ENCODE results near the gene GPRIN1. TPM values are rescaled to one million over a fixed set of nuclear protein-coding genes. Genes with fewer than 3 reads are reported as not detected.

The GPRIN1 gene
- total RNA-seq, 4 donors from 2014 or later = 0.57 to 4.6 (median 2.2) TPM

DNA sequence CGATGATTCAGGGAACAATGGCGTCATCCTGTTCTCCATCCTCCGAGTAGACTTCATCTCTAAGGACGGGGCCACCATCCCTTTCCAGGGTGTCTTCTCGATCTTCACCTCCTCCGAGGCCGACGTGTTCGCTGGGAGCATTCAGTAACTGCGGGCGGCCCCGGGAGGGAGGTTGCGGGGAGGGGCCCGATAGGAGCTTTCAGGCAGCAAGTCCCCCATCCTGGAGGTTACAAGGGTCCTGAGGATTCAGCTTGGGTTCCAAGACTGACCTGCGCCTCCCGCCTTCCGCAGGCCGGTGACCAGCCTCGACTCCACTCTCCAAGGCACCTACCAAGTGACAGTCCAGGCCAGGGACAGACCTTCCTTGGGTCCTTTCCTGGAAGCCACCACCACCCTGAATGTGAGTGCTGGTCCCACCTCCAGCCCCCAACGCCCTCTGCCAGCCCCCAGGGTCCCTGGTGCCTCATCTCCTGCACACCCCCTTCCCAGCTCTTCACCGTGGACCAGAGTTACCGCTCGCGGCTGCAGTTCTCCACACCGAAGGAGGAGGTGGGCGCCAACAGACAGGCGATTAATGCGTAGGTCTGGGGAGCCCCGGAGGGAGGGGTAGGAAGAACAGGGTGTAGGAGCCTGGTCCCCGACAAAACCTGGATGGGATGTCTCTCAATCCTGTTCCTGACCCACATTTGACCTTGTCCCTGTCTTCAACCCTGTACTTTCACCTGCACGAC lies 20.8 kb downstream of the GPRIN1 start:
- no peak for DNase-seq
- Histone ChIP-seq H3K27ac (no peak overlapping the region), H3K36me3 (no peaks in the 10 kb centered on the region), H3K4me3 (no peak overlapping the region), H3K9me3 (peaks cover 0 to 20% (median 17%) of the 10 kb centered on the region in 3 donors), H3K27me3 (peaks cover 0 to 3% (median 0%) of the 10 kb centered on the region in 4 donors), H3K4me1 (no peaks in the 10 kb centered on the region)
- intact Hi-C loops (cut with DNase I) = no loop called here
- WGBS, 2 donors = 85 to 89% methylated on average over 15 to 23 of the region's 31 CpGs
- TF ChIP-seq, protein P1, sequence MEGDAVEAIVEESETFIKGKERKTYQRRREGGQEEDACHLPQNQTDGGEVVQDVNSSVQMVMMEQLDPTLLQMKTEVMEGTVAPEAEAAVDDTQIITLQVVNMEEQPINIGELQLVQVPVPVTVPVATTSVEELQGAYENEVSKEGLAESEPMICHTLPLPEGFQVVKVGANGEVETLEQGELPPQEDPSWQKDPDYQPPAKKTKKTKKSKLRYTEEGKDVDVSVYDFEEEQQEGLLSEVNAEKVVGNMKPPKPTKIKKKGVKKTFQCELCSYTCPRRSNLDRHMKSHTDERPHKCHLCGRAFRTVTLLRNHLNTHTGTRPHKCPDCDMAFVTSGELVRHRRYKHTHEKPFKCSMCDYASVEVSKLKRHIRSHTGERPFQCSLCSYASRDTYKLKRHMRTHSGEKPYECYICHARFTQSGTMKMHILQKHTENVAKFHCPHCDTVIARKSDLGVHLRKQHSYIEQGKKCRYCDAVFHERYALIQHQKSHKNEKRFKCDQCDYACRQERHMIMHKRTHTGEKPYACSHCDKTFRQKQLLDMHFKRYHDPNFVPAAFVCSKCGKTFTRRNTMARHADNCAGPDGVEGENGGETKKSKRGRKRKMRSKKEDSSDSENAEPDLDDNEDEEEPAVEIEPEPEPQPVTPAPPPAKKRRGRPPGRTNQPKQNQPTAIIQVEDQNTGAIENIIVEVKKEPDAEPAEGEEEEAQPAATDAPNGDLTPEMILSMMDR (IDR thresholded peaks at IDR 0.05) = no peak
- no peak for TF ChIP-seq POLR2A (IDR thresholded peaks at IDR 0.05)

DNA sequence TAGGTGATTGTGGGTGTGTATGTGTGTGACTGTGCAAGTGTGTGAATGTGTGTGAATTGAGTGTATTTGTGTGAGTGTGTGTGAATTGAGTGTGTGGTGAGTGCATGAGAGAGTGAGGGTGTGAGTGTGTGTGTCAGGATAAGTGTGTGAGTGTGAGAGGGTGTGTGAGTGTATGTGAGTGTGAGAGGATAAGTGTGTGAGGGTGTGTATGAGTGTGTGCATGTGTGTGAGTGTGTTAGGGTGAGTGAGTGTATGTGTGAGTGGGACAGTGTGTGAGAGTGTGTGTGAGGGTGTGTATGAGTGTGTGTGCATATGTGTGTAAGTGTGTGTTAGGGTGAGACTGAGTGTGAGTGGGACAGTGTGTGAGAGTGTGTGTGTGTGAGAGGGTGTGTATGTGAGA lies 21.7 kb downstream of the GPRIN1 start:
- DNase-seq = no peak
- intact Hi-C loops (cut with DNase I) = no loop called here
- no peaks in the 10 kb centered on the region for H3K27me3 ChIP-seq

DNA sequence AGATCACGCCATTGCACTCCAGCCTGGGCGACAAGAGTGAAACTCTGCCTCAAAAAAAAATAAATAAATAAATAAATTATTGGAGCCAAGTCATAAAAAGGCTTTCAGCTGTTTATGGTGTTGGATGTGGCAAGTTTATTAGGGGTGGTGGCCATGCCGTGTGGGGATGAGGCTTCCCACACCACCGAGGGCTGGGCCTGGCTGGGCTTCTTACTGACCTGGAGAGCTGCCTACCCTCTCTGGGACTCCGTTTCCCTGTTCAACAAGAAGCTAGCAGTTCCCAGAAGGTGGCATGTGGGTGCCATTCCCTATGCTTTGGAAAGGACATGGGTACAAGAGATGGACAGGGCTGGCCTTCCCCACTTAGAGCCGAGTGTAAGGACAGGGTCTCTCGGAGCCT lies 22.6 kb downstream of the GPRIN1 start:
- Histone ChIP-seq H3K27ac (no peak overlapping the region), H3K4me3 (no peak overlapping the region), H3K9me3 (peaks cover 0 to 23% (median 17%) of the 10 kb centered on the region in 3 donors), H3K27me3 (no peaks in the 10 kb centered on the region), H3K4me1 (no peaks in the 10 kb centered on the region), H3K36me3 (no peaks in the 10 kb centered on the region)
- 77 to 89% methylated on average over 6 to 7 of the region's 7 CpGs for WGBS, 2 donors
- intact Hi-C loops (cut with DNase I) = no loop called here
- TF ChIP-seq, protein P1 (IDR thresholded peaks at IDR 0.05) = no peak
- TF ChIP-seq POLR2A (IDR thresholded peaks at IDR 0.05) = no peak
- DNase-seq = no peak

More for the DNA sequence above, 21.7 kb downstream of the GPRIN1 start:
- H3K36me3 ChIP-seq = no peaks in the 10 kb centered on the region
- TF ChIP-seq, protein P1 (IDR thresholded peaks at IDR 0.05) = no peak
- no peak for TF ChIP-seq POLR2A (IDR thresholded peaks at IDR 0.05)
- no peak overlapping the region for H3K4me3 ChIP-seq
- H3K27ac ChIP-seq = no peak overlapping the region
- no peaks in the 10 kb centered on the region for H3K4me1 ChIP-seq
- peaks cover 0 to 23% (median 17%) of the 10 kb centered on the region in 3 donors for H3K9me3 ChIP-seq

DNA sequence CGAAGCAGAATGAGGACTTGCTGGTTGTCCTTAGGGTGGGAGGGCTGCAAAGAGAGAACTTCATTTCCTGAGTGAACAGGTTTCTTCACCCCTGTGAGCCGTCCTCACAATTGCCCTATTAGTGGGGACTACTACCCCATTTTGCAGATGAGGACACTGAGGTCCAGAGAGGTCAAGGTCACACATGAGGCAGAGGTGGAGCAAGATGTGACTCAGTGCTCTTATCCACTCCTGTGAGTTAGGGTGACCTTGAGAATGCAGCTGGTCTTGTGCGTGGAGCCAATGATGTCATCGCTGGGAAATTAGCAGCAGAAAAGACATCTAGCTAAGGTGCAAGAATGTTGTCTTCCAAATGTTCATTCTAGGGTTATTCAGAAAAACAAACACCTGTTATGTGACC lies 26.9 kb downstream of the GPRIN1 start:
- H3K4me1 ChIP-seq = peaks cover 0 to 4% (median 0%) of the 10 kb centered on the region in 3 donors
- intact Hi-C loops (cut with DNase I) = no loop called here
- WGBS, 2 donors = 73 to 84% methylated on average over 4 of the region's 4 CpGs

DNA sequence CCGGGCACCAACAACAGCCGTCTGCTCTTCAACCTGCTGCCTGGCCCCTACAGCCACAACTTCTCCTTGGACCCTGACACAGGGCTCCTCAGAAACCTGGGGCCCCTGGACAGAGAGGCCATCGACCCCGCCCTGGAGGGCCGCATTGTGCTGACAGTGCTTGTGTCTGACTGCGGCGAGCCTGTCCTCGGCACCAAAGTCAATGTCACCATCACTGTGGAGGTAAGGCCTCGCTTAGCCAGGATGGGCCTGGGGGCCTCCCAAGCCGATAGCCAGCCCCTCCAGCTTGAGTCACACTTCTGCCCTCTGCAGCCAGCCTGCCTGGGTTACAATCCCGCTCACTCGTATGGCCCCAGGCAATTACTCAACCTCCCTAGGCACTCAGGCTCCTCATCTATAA lies 28.6 kb downstream of the GPRIN1 start:
- Histone ChIP-seq H3K27me3 (no peaks in the 10 kb centered on the region), H3K27ac (no peak overlapping the region), H3K36me3 (no peaks in the 10 kb centered on the region), H3K4me1 (peaks cover 0 to 6% (median 0%) of the 10 kb centered on the region in 3 donors), H3K4me3 (no peak overlapping the region), H3K9me3 (peaks cover 0 to 23% (median 17%) of the 10 kb centered on the region in 3 donors)
- intact Hi-C loops (cut with DNase I) = no loop called here
- DNase-seq = no peak
- WGBS, 2 donors = 59 to 81% methylated on average over 4 to 7 of the region's 12 CpGs
- no peak for TF ChIP-seq POLR2A (IDR thresholded peaks at IDR 0.05)

More for the DNA sequence above, 26.9 kb downstream of the GPRIN1 start:
- no peak overlapping the region for H3K4me3 ChIP-seq
- TF ChIP-seq, protein P1 (IDR thresholded peaks at IDR 0.05) = no peak
- TF ChIP-seq POLR2A (IDR thresholded peaks at IDR 0.05) = no peak
- no peaks in the 10 kb centered on the region for H3K36me3 ChIP-seq
- H3K27me3 ChIP-seq = no peaks in the 10 kb centered on the region
- no peak overlapping the region for H3K27ac ChIP-seq
- no peak for DNase-seq
- H3K9me3 ChIP-seq = peaks cover 0 to 23% (median 17%) of the 10 kb centered on the region in 3 donors
